Panc1 (cell line): ENCODE measurements around the gene CLRN3.

ENCODE experiments used
- CTCF ChIP-seq: fragments of 450-650 bp; IDR thresholded peaks from 2 replicates; pipeline ENCODE4 v1.5.1; 2017; ENCODE audit warnings: mild to moderate bottlenecking
- POLR2AphosphoS5 ChIP-seq: IDR thresholded peaks from 2 replicates; pipeline ENCODE4 v1.6.1; 2012; ENCODE audit warnings: mild to moderate bottlenecking, low read depth, low read length, moderate library complexity
- SIN3A ChIP-seq: IDR thresholded peaks from 2 replicates; pipeline ENCODE4 v1.6.1; 2012; ENCODE audit warnings: low read depth, mild to moderate bottlenecking, low read length, moderate library complexity, borderline replicate concordance; ENCODE audit not compliant: insufficient read depth
- TCF7L2 ChIP-seq: IDR thresholded peaks from 2 replicates; pipeline ENCODE4 v1.6.1; 2011; ENCODE audit warnings: mild to moderate bottlenecking, low read depth, low read length, inconsistent platforms
- TF ChIP-seq, protein P1 (sequence below), 2 experiments: IDR thresholded peaks; 2 replicates each; pipeline ENCODE4 v1.6.1; 2011 to 2012; ENCODE audit warnings: low read depth in 2 of 2, control low read depth in 1 of 2, low read length in 1 of 2, mild to moderate bottlenecking in 1 of 2, moderate library complexity in 1 of 2; ENCODE audit not compliant: insufficient read depth in 1 of 2

DNA sequence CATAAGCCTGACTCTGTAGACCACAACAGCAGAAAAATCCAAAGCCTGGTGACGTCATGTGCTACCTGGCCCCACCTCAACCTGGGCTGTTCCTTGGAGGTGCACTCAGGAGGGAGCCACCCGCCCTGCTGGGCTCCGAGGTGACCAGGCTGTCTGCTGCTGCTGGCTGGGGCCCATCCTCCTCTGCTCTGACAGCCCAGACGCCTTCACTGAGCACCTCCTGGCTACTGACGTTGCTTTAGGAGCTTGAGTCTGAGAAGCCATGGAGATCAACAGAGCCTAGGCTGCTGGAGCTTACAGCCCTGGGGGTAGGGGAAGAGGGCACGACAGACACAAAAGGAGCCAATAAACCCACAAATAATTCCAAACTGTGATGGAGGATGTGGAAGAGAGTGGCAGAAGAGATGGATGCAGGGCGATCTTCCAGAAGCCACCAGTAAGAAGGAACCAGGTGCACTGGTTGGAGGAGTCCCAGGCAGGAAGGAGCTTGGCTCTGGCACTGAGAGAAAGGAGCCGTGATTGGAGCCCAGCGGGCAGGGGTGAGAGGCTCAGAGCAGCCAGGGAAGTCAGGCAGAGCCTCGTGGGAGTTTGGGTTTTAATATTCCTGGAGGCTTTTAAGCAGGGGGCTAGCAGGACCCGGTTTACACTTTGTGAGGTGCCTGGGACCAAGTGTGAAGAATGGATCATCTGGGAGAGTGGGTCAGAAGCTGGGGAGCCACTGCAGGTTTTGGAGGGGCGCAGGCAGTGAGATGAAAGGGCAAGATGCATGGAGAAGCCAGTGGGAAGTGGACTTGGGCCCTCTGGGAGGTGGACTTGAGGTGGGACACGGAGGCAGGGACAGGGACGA lies 12.5 kb upstream of the CLRN3 start:
- TF ChIP-seq CTCF (no peak), TCF7L2 (no peak), POLR2AphosphoS5 (no peak), SIN3A (no peak)
- TF ChIP-seq, protein P1, sequence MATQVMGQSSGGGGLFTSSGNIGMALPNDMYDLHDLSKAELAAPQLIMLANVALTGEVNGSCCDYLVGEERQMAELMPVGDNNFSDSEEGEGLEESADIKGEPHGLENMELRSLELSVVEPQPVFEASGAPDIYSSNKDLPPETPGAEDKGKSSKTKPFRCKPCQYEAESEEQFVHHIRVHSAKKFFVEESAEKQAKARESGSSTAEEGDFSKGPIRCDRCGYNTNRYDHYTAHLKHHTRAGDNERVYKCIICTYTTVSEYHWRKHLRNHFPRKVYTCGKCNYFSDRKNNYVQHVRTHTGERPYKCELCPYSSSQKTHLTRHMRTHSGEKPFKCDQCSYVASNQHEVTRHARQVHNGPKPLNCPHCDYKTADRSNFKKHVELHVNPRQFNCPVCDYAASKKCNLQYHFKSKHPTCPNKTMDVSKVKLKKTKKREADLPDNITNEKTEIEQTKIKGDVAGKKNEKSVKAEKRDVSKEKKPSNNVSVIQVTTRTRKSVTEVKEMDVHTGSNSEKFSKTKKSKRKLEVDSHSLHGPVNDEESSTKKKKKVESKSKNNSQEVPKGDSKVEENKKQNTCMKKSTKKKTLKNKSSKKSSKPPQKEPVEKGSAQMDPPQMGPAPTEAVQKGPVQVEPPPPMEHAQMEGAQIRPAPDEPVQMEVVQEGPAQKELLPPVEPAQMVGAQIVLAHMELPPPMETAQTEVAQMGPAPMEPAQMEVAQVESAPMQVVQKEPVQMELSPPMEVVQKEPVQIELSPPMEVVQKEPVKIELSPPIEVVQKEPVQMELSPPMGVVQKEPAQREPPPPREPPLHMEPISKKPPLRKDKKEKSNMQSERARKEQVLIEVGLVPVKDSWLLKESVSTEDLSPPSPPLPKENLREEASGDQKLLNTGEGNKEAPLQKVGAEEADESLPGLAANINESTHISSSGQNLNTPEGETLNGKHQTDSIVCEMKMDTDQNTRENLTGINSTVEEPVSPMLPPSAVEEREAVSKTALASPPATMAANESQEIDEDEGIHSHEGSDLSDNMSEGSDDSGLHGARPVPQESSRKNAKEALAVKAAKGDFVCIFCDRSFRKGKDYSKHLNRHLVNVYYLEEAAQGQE (IDR thresholded peaks at IDR 0.05; ENCODE audit: insufficient read depth in 1 of 2, low read depth in 2 of 2, low read length in 1 of 2) = no peak
